GM19328 (cell line): ENCODE measurements around the gene FERMT3.

Source experiments
- ATAC-seq: cut with Tn5 transposase; IDR thresholded peaks from one replicate; pipeline ENCODE4 v1.9.1; 2021; ENCODE audit warnings: mild to moderate bottlenecking, moderate library complexity; ENCODE audit not compliant: unreplicated experiment

Gene FERMT3

DNA sequence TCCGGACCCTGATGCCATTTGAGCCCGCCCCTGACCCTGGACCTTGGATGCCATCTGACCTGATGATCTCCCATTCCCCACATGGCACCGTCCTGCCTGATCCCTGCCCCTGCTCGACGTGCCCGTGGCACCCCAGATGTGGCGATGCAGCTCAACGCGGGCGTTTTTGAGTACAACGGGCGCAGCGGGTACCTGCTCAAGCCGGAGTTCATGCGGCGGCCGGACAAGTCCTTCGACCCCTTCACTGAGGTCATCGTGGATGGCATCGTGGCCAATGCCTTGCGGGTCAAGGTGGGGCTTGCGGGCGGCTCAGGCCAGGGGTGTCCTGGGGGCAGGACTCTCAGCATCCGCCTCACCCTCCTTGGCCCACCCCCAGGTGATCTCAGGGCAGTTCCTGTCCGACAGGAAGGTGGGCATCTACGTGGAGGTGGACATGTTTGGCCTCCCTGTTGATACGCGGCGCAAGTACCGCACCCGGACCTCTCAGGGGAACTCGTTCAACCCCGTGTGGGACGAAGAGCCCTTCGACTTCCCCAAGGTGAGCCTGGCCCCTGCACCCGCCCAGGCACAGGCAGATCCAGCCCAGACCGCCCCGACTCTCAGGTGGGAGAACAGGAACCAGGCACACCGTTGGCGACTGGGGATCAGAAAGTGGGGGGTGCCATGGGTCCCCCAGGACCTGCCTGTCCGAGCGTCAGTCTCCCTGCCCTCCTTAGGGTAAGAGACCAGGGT lies 55.9 kb downstream of the FERMT3 start:
- no peak for ATAC-seq

DNA sequence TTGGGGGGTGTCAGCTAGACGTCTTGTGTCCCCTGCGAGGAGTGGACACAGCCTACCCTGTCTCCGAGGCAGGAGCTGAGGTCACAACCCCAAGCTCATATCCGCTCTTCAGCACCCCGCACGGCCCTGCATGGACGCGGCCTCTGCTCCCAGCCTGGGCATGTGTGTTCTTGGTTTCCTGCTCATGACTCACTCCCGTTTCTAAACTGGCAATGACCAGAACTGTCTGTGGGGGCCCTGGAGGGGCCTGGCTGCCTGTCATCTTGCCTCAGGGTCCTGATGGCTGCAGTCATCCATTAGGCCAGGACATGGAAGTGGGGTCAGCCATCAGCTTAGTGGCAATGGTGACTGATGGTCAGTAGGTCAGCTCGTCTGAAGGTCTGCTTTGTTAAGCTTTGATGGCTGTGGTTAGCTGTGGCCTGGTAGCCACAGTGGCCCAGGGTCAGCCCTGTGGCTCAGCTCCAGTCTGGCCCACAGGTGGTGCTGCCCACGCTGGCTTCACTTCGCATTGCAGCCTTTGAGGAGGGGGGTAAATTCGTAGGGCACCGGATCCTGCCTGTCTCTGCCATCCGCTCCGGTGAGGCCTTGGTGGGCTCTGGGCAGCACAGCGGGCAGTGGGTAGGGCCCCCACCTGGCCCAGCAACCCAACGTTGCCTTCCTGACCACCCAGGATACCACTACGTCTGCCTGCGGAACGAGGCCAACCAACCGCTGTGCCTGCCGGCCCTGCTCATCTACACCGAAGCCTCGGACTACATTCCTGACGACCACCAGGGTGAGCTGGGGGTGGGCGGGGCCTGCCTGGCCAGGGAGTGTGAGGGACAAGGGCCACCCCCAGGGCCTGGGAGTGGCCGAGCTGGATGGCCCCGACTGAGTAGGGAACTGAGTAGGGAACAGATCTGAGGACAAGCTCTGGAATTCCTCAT lies 56.8 kb downstream of the FERMT3 start:
- no peak for ATAC-seq

DNA sequence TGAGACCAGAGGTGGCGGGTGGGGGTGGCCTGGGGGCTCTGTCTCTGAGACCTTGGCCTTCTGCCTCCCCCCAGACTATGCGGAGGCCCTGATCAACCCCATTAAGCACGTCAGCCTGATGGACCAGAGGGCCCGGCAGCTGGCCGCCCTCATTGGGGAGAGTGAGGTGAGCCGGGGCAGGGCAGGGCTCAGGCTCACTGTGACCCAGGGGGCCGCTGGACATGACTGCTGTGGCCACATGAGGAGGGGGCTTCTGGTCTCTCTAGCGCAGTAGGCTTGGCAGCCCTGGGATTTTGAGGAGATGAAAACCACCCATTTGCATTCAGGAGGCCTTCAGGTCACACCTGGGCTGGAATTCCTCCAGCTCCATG lies 57.4 kb downstream of the FERMT3 start:
- ATAC-seq: no peak

DNA sequence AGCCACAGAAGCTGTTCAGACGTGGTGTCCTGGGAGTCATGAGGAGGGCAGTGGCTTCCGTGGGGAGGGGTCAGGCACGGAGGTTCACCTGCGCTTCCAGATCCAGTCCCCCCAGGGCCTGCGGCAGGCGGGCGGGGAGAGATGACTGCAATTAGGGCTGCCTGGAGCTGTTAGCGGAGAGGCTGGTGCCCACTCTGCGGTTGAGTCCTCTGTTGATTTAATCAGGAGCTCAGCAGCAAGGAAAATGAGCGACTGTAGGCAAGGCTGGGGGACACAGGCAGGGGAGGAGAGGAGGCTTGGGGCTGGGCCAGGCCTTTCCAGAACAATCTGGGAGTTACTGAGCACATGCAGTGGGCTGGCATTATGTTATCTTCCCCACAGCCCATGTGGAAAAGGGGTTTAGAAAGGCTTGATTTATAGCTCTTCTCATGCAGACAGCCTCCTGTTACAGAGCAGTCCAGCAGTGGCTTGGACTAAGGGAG lies 57.9 kb downstream of the FERMT3 start:
- no peak for ATAC-seq

DNA sequence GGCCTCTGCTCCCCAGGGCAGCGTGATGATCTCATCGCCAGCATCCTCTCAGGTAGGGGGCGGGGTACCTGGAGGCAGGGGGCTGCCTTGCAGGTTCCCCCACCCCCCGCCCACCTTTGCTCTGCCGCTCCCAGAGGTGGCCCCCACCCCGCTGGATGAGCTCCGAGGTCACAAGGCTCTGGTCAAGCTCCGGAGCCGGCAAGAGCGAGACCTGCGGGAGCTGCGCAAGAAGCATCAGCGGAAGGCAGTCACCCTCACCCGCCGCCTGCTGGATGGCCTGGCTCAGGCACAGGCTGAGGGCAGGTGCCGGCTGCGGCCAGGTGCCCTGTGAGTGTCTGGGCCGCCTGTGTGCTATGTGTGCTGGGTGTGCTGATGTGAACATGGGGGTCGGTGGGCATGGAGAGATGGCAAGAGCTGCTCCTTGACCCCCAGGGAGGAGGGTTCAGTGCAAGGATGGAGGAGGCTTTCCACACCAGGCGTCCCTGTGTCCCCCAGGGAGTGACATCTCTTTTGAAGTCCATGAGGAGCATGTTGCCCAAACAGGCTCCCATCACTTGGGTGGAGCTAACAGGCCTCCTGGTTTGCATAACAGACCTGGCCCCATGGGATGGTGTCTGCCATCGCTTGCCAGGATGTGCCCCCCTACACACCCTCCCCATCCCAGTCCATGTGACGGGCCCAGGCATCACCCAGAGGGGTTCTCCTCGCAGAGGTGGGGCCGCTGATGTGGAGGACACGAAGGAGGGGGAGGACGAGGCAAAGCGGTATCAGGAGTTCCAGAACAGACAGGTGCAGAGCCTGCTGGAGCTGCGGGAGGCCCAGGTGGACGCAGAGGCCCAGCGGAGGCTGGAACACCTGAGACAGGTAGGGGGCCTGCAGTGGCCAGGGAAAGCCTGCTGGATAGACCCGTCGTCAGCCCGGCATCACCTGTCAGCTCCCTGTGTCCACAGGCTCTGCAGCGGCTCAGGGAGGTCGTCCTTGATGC lies 58.9 kb downstream of the FERMT3 start:
- ATAC-seq: no peak

DNA sequence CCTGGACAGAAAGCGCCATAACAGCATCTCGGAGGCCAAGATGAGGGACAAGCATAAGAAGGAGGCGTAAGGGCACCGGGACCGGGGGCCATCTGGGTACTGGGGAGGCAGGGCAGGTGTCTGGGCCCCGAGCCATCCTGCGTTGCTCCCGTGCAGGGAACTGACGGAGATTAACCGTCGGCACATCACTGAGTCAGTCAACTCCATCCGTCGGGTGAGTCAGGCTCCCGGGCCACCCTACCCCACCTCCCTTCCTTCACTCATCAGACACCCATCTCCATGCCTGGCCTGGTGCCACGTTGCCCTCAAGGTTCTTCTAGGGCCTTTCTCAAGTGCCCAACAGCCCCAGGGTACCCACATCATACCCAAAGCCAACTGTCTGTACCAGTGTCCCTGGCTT lies 59.8 kb downstream of the FERMT3 start:
- ATAC-seq: no peak

DNA sequence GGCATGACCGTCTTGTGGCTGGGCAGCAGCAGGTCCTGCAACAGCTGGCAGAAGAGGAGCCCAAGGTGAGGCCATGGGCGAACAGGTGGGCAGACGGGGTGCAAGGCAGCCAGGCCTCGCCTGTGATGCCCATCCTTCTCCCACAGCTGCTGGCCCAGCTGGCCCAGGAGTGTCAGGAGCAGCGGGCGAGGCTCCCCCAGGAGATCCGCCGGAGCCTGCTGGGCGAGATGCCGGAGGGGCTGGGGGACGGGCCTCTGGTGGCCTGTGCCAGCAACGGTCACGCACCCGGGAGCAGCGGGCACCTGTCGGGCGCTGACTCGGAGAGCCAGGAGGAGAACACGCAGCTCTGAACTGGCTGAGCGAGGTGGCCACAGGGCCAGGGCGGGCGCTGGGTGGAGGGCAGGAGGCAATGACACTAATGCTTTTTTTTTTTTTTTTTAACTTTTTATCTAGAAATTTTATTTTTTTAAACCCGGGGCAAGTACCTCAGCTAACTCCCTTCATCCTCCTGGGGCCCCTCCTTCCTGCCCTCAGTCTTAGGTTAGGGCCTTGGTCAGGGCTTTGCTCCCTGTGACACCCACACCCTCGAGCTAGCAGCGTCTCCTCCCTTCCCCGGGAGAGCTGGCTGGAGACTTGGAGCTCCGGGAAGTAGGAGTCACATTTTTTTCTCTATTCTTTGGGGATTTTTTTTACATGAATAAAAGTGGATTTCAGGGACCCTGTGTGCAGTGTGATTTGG lies 60.9 kb downstream of the FERMT3 start:
- ATAC-seq: no peak

DNA sequence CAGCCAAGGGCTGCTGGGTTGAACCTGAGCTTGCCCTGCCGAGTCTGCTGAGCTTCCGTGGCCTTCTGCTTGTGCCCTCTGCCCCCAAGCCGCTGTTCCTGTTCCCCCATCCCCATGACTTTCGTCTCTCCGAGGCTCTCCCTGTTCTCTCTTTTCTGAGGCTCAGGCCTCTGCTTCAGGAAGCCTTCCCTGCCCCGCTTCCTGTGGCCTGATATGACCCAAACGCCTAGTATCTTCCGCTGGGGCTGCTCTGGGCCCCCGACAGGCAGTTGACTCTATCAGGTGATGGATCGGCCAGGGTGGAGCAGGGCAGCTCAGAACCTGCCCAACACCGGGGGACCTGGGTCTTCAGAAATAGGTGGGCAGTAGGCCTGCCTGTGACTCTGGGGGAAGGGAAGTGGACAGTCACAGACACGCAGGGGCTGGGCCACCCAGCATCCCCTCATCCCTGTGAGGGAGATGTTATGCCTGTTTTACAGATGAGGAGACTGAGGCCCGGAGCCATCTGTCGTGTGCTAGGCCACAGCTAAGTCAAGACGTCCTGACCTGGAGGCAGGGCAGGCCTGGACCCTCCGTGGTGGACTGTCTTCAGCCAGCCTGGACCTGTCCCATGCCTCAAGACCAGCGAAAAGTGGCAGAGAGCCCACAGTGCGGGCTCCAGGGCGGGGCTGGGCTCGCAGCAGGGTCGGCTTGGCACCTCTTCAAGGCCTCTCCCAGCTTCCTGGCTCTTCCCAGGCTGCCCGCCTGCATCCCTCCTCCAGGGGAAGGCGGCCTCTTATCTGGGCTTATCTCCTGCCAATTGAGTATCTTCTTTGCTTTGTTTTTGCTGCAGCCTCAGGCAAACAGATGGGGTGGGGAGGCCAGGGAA lies 61.7 kb downstream of the FERMT3 start:
- no peak for ATAC-seq

DNA sequence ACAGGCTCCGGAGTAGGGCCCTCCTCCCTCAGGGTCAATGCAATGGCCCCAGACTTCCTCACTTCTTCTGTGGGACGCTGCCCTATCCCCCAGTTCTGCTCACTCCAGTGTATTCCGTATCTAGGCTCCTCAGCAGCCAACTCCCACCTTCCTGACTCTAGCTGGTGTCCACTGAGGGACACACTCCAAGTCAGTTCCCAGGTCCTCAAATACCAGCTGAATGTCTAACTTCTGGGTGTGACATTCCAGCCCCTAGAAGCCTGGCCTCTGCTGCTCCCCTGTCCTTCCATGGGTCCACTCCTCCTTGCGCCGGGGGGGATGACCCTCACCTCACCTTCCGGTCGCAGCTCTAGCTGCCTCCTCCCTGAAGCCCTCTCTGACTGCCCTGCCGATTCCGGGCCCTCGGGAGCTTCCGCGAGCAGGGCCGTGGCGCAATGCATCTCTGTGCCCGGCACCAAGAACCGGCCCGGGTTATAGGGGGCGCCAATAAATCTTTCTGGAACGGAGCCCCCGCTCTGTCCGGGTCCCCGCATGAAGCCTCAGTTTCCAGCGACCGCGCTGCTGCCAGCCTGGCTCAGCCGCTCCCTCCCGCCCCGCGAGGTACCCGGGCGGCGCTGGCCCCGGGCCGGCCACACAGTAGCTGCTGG lies 62.5 kb downstream of the FERMT3 start:
- ATAC-seq: no peak

DNA sequence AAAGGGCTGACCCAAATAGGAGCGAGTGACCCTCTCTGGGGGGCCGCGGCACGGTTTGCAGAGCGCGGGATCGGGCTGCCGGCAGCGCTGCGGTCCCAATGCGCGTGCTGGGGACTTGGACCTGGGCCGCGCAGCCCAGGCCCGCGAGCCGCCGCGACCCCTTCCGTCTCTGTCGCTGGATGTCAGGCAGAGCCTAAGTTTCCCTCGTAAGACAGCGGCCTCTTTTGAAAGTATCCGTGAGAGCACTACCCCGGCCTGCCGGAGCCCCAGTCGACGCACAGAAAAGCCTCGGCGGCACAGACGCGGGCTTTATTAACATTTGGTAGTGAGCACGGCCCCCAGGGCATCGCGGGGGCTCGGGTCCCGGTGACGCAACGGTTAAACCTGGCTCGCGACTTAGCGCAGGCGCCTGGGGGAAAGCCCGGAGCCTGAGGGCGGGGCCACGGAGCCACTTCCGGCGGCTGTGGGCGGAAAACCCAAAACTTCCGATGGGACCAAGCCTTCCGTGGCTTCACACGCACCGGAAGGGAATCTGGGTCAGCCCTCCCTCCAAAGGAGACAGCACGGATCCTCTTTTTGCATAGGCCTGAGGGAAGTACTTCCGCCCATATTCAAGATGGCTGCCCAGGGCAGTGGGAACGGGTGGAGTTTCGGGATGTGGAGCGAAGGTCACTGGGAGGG lies 63.2 kb downstream of the FERMT3 start:
- peak; percentile 72 for ATAC-seq
